Measurements from ENCODE around the gene HIPK4.

HIPK4 gene

GRCh38 chr19:40369797-40370196, 20.2 kb downstream of the HIPK4 start:
- no peak overlapping the region for H3K14ac ChIP-seq (ENCODE audit: low read length)
- peaks cover 66 to 69% of the 10 kb centered on the region in 2 experiments for H3K36me3 ChIP-seq (ENCODE audit: control insufficient read depth in 1 of 2, insufficient read depth in 2 of 2, low read length in 2 of 2)
- no peak overlapping the region for H3K4ac ChIP-seq (ENCODE audit: low read depth, low read length)
- no peak for DNase-seq
- H4K8ac ChIP-seq (ENCODE audit: low read depth, low read length), result no peak overlapping the region
- no peak overlapping the region for H2BK5ac ChIP-seq (ENCODE audit: low read depth, low read length, poor library complexity)
- no peak overlapping the region for H4K91ac ChIP-seq (ENCODE audit: low read depth, low read length)
- H3K4me2 ChIP-seq (ENCODE audit: low read length), result no peak overlapping the region
- H3K79me2 ChIP-seq (ENCODE audit: control insufficient read depth, insufficient read depth, low read length, poor library complexity), result peaks cover 13% of the 10 kb centered on the region
- H2BK120ac ChIP-seq (ENCODE audit: insufficient read depth, low read length, poor library complexity), result no peak overlapping the region
- no peak overlapping the region for H4K12ac ChIP-seq (ENCODE audit: low read depth, low read length)
- no peaks in the 10 kb centered on the region for H3K9me3 ChIP-seq (ENCODE audit: insufficient read depth, low read depth, low read length)
- no peak overlapping the region for H3K18ac ChIP-seq (ENCODE audit: low read length)
- peaks cover 15% of the 10 kb centered on the region for H3K79me1 ChIP-seq (ENCODE audit: low read length)
- no peak overlapping the region for H2BK12ac ChIP-seq (ENCODE audit: low read length)
- no peak overlapping the region for H3K4me3 ChIP-seq (ENCODE audit: low read depth, low read length)
- H2AFZ ChIP-seq (ENCODE audit: insufficient read depth, low read length, poor library complexity), result no peak overlapping the region
- no peak overlapping the region for H3K23ac ChIP-seq (ENCODE audit: low read length)
- H3K4me1 ChIP-seq (ENCODE audit: control insufficient read depth in 1 of 2, insufficient read depth in 2 of 2, low read length in 2 of 2), result peaks cover 6 to 14% of the 10 kb centered on the region in 2 experiments
- H3K27me3 ChIP-seq (ENCODE audit: insufficient read depth, low read length), result no peaks in the 10 kb centered on the region
- H3K27ac ChIP-seq (ENCODE audit: low read depth, low read length), result no peak overlapping the region
- no CpG with 5 or more reads among the region's 12 CpGs for WGBS (ENCODE audit: extremely low coverage, insufficient coverage, insufficient read length)
- no peak overlapping the region for H2AK5ac ChIP-seq (ENCODE audit: low read length)
- no peak overlapping the region for H3K9ac ChIP-seq (ENCODE audit: low read length)

- no peak overlapping the region for H2BK12ac ChIP-seq (ENCODE audit: low read length)
- H3K9ac ChIP-seq (ENCODE audit: low read length), result no peak overlapping the region
- peak overlapping the region; percentile 29 for H3K4ac ChIP-seq (ENCODE audit: low read depth, low read length)
- H3K4me3 ChIP-seq (ENCODE audit: low read depth, low read length), result no peak overlapping the region
- peaks cover 10 to 16% of the 10 kb centered on the region in 2 experiments for H3K4me1 ChIP-seq (ENCODE audit: control insufficient read depth in 1 of 2, insufficient read depth in 2 of 2, low read length in 2 of 2)
- H2AK5ac ChIP-seq (ENCODE audit: low read length), result no peak overlapping the region
- H3K79me2 ChIP-seq (ENCODE audit: control insufficient read depth, insufficient read depth, low read length, poor library complexity), result peaks cover 13% of the 10 kb centered on the region
- H4K12ac ChIP-seq (ENCODE audit: low read depth, low read length), result no peak overlapping the region
- H3K27me3 ChIP-seq (ENCODE audit: insufficient read depth, low read length), result no peaks in the 10 kb centered on the region
- WGBS (ENCODE audit: extremely low coverage, insufficient coverage, insufficient read length), result no CpG with 5 or more reads among the region's 16 CpGs
- no peak overlapping the region for H2AFZ ChIP-seq (ENCODE audit: insufficient read depth, low read length, poor library complexity)
- H3K27ac ChIP-seq (ENCODE audit: low read depth, low read length), result no peak overlapping the region
- H3K4me2 ChIP-seq (ENCODE audit: low read length), result peak overlapping the region; percentile 40
- H3K23ac ChIP-seq (ENCODE audit: low read length), result no peak overlapping the region
- no peaks in the 10 kb centered on the region for H3K9me3 ChIP-seq (ENCODE audit: insufficient read depth, low read depth, low read length)
- no peak overlapping the region for H2BK5ac ChIP-seq (ENCODE audit: low read depth, low read length, poor library complexity)
- H3K36me3 ChIP-seq (ENCODE audit: control insufficient read depth in 1 of 2, insufficient read depth in 2 of 2, low read length in 2 of 2), result peaks cover 47 to 49% of the 10 kb centered on the region in 2 experiments
- no peak for DNase-seq
- no peak overlapping the region for H2BK120ac ChIP-seq (ENCODE audit: insufficient read depth, low read length, poor library complexity)
- H4K91ac ChIP-seq (ENCODE audit: low read depth, low read length), result no peak overlapping the region
- no peak overlapping the region for H4K8ac ChIP-seq (ENCODE audit: low read depth, low read length)
- no peak overlapping the region for H3K14ac ChIP-seq (ENCODE audit: low read length)
- H3K79me1 ChIP-seq (ENCODE audit: low read length), result peaks cover 20% of the 10 kb centered on the region
- peak overlapping the region; percentile 46 for H3K18ac ChIP-seq (ENCODE audit: low read length)
These were observed 22.2 kb downstream of the HIPK4 start for GRCh38 chr19:40367577-40368434.

GRCh38 chr19:40366697-40367561, 23.1 kb downstream of the HIPK4 start:
- H3K79me2 ChIP-seq (ENCODE audit: control insufficient read depth, insufficient read depth, low read length, poor library complexity), result peaks cover 13% of the 10 kb centered on the region
- DNase-seq, result no peak
- peak overlapping the region; percentile 82 for H4K8ac ChIP-seq (ENCODE audit: low read depth, low read length)
- peaks cover 40 to 41% of the 10 kb centered on the region in 2 experiments for H3K36me3 ChIP-seq (ENCODE audit: control insufficient read depth in 1 of 2, insufficient read depth in 2 of 2, low read length in 2 of 2)
- no peak overlapping the region for H3K23ac ChIP-seq (ENCODE audit: low read length)
- peaks cover 20% of the 10 kb centered on the region for H3K79me1 ChIP-seq (ENCODE audit: low read length)
- peak overlapping the region; percentile 97 for H3K4me2 ChIP-seq (ENCODE audit: low read length)
- no peaks in the 10 kb centered on the region for H3K9me3 ChIP-seq (ENCODE audit: insufficient read depth, low read depth, low read length)
- peak overlapping the region; percentile 96 for H2BK5ac ChIP-seq (ENCODE audit: low read depth, low read length, poor library complexity)
- H3K4ac ChIP-seq (ENCODE audit: low read depth, low read length), result peak overlapping the region; percentile 95
- H3K4me3 ChIP-seq (ENCODE audit: low read depth, low read length), result peak overlapping the region; percentile 80
- H2BK120ac ChIP-seq (ENCODE audit: insufficient read depth, low read length, poor library complexity), result no peak overlapping the region
- peak overlapping the region; percentile 92 for H3K27ac ChIP-seq (ENCODE audit: low read depth, low read length)
- H3K14ac ChIP-seq (ENCODE audit: low read length), result peak overlapping the region; percentile 96
- H2BK12ac ChIP-seq (ENCODE audit: low read length), result peak overlapping the region; percentile 90
- H4K12ac ChIP-seq (ENCODE audit: low read depth, low read length), result no peak overlapping the region
- H4K91ac ChIP-seq (ENCODE audit: low read depth, low read length), result peak overlapping the region; percentile 97
- peak overlapping the region; percentile 87 for H2AK5ac ChIP-seq (ENCODE audit: low read length)
- H3K9ac ChIP-seq (ENCODE audit: low read length), result no peak overlapping the region
- H2AFZ ChIP-seq (ENCODE audit: insufficient read depth, low read length, poor library complexity), result no peak overlapping the region
- WGBS (ENCODE audit: extremely low coverage, insufficient coverage, insufficient read length), result no CpG with 5 or more reads among the region's 27 CpGs
- H3K4me1 ChIP-seq (ENCODE audit: control insufficient read depth in 1 of 2, insufficient read depth in 2 of 2, low read length in 2 of 2), result peaks cover 10 to 22% of the 10 kb centered on the region in 2 experiments
- H3K27me3 ChIP-seq (ENCODE audit: insufficient read depth, low read length), result no peaks in the 10 kb centered on the region
- peak overlapping the region; percentile 96 for H3K18ac ChIP-seq (ENCODE audit: low read length)

DNA sequence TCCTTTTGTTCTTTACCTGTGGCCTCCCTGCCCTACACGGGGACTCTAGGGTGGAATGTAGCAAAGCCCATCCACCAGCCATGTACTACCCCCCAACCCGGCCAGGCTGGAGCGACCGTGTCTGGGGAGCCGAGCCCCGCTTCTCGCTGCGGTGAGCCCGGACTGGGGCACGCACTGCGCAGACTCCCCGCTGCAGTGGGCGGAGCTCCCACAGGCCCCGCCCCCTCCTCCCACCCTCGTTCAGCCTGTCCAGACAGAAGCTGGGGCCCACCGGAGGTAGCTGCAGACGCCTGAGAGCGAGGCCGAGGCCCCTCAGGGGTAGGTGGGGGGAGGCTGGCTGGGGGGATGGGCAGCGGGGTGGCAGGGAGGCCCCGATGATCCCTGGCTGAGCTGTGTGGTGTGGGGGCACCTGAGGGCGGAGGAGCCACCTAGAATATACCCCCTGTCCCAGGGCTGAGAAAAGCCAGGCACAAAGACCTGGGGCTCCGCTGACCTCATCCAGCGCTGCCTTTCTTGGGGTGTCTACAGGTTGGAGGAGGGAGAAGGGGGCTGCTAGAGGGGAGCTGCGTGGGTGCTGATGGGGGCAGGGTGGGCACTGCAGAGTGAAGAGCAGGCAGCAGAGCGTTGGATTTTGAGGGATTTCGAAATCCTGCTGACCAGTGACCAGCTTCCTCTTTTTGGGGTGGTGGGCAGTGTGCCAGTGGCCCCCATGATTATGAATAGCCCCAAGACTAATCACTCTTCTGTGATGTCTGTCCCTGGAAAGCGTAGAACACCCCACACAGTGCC, 24.2 kb downstream of the HIPK4 start:
- H2AFZ ChIP-seq (ENCODE audit: insufficient read depth, low read length, poor library complexity), result peak overlapping the region; percentile 56
- H3K27me3 ChIP-seq (ENCODE audit: insufficient read depth, low read length), result no peaks in the 10 kb centered on the region
- H3K23ac ChIP-seq (ENCODE audit: low read length), result no peak overlapping the region
- peak overlapping the region; percentile 97 for H3K4me2 ChIP-seq (ENCODE audit: low read length)
- H2BK5ac ChIP-seq (ENCODE audit: low read depth, low read length, poor library complexity), result peak overlapping the region; percentile 96
- peak overlapping the region; percentile 98 for H3K18ac ChIP-seq (ENCODE audit: low read length)
- H4K12ac ChIP-seq (ENCODE audit: low read depth, low read length), result peak overlapping the region; percentile 45
- H3K79me1 ChIP-seq (ENCODE audit: low read length), result peaks cover 23% of the 10 kb centered on the region
- H2BK12ac ChIP-seq (ENCODE audit: low read length), result peak overlapping the region; percentile 90
- peaks cover 30 to 32% of the 10 kb centered on the region in 2 experiments for H3K36me3 ChIP-seq (ENCODE audit: control insufficient read depth in 1 of 2, insufficient read depth in 2 of 2, low read length in 2 of 2)
- peak overlapping the region; percentile 97 for H4K91ac ChIP-seq (ENCODE audit: low read depth, low read length)
- peak overlapping the region; percentile 90 for H3K9ac ChIP-seq (ENCODE audit: low read length)
- peak overlapping the region; percentile 95 for H3K4ac ChIP-seq (ENCODE audit: low read depth, low read length)
- H3K4me3 ChIP-seq (ENCODE audit: low read depth, low read length), result peak overlapping the region; percentile 80
- peak overlapping the region; percentile 89 for H4K8ac ChIP-seq (ENCODE audit: low read depth, low read length)
- peak overlapping the region; percentile 92 for H3K27ac ChIP-seq (ENCODE audit: low read depth, low read length)
- H3K79me2 ChIP-seq (ENCODE audit: control insufficient read depth, insufficient read depth, low read length, poor library complexity), result peaks cover 13% of the 10 kb centered on the region
- H3K14ac ChIP-seq (ENCODE audit: low read length), result peak overlapping the region; percentile 96
- H2BK120ac ChIP-seq (ENCODE audit: insufficient read depth, low read length, poor library complexity), result peak overlapping the region; percentile 97
- WGBS (ENCODE audit: extremely low coverage, insufficient coverage, insufficient read length), result no CpG with 5 or more reads among the region's 28 CpGs
- H2AK5ac ChIP-seq (ENCODE audit: low read length), result peak overlapping the region; percentile 87
- H3K9me3 ChIP-seq (ENCODE audit: insufficient read depth, low read depth, low read length), result no peaks in the 10 kb centered on the region
- DNase-seq, result peak in 1 of 2 donors; percentile 53
- H3K4me1 ChIP-seq (ENCODE audit: control insufficient read depth in 1 of 2, insufficient read depth in 2 of 2, low read length in 2 of 2), result peaks cover 18 to 30% of the 10 kb centered on the region in 2 experiments

All from trophoblast cell (in vitro differentiated cells and primary cell).